Left colon (tissue), 2 donors: ENCODE measurements around the gene TTR. TPM values are rescaled to one million over a fixed set of nuclear protein-coding genes. Genes with fewer than 3 reads are reported as not detected.

Source experiments
- ATAC-seq: fragments of 200-7000 bp; cut with Tn5 transposase; one replicate; pipeline ENCODE4 v1.9.1; 2020; ENCODE audit warnings: mild to moderate bottlenecking, moderate library complexity
- DNase-seq, 2 donors: peaks; one replicate each; pipeline ENCODE4 v3.0.0-alpha.2; 2020
- intact Hi-C, 2 donors: fragments of 100-400 bp; cut with DNase I in 1 of 2; cut with micrococcal nuclease in 1 of 2; formaldehyde crosslinking; loops; one replicate each; pipeline versions ENCODE4 v1.11.2 to v1.14.0; 2022; cut with DNase I, micrococcal nuclease
- total RNA-seq, 2 donors: library from RNA; stranded (reverse); fragmentation: NEBNext Ultra II Directional; extraction: Animal tissue kit (Norgen Biotek cat#: 25700); gene quantifications; one replicate each; pipeline ENCODE4 v1.2.1, GENCODE V29; 2021
- donor health status: DM: no; HTN: no; CAD: no.
- donor health status: DM: yes; HTN: yes; CAD: no.

Gene TTR
- total RNA-seq, 2 donors from 2014 or later = 1.2 to 1.9 TPM

DNA sequence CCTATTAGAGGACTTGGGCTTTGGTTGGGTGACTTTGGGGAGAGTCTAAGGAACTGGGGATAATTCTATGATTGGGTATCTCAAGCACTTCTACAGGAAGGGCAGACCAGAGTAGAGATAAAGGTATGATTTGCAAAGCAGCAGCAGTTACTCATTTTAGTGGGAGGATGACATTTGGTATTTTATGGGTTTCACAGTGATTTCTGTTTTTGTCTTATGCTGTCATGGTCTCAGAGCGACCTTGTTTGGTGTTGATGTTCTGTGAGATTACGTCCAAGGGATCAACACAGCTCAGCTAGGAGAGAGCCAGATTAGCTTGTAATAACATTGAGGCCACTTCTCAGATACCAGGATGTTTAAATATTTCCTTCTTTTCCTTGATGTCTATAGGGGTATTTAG is 18.2 kb downstream of the TTR start:
- no peak for ATAC-seq
- intact Hi-C loops = no loop called here

DNA sequence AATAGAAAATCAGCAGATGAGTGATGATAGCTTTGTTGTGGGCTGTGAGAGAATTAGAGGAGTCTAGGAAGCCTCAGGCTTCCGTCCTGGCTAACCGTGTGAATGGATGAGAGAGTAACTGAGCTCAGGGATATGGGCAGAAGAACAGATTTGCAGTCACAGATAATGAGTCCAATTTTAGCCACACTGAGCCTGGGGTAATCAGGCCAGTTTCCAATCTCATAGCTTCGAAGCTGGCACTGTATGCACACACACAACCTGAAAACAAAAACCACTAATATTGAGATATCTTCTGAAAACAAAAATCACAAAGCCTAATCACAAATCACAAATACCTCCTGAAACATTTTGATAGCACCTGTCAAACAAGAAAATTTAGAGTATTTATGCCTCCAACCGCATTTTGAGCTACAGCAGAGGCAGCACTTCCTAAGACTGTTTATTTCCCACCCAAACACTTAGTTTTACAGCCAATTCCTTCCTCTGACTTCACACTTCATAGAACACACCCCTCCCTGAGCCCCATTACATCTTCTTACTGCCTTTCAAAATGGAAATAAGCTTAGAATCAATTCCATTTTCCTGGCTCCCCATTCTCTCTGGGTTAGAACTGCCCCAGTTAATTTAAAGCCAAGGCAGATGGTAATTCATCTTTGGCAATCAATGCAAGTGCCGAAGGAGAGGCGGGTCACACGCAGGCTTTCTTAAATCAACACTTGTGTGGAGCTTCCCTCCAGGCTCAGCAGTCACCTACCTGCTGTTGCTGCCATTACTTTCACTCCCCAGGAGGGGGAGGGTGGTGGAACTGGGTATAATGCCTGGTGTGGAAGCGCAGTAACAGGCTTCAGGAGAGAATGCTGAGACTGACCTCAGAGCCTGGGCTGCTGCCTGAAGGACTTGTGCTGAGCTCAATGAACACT is 18.9 kb downstream of the TTR start:
- DNase-seq (peak; percentile 32 to 38), ATAC-seq (peak; percentile 98)
- intact Hi-C loops = no loop called here

More for the DNA sequence above, 18.2 kb downstream of the TTR start:
- no peak for DNase-seq

DNA sequence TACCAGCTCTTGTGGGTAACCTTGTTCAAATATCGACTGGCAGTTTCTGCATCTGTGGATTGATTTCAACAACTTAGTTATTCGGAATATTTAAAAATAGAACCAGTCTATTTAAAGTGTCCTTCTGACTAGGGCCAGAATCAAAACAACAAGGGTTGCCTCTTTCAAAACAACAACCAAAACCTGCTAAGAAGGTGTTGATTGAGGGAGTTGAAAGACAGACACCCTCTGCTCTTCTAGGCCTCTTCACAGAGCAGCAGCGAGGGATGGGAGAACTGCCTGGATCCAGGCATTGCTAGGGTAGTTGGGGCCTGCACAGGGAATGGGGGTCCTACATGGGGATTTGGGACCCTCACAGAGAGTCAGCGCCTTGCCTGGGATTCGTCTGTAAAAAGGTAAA is 19.8 kb downstream of the TTR start:
- intact Hi-C loops = no loop called here
- ATAC-seq (no peak), DNase-seq (no peak)

DNA sequence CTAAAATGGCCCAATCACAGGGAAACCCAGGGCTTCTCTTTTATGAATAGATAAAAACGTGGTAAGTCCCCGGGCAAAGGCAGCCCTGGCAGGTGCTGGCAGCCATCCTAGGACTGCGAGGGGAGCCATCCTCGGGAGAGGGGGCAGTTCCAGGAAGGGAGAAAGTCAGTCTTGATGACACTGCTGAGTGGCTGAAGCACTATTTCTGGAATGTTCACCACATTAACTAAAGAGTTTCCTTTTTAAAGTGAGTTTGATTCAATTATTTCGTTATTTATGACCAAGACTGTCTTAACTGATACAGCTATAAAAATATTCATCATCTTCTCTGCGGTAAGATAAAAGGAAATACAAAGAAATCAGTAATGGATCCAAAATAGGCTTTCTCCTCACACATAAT is 20.4 kb downstream of the TTR start:
- DNase-seq = no peak
- intact Hi-C loops = no loop called here
- ATAC-seq = no peak

DNA sequence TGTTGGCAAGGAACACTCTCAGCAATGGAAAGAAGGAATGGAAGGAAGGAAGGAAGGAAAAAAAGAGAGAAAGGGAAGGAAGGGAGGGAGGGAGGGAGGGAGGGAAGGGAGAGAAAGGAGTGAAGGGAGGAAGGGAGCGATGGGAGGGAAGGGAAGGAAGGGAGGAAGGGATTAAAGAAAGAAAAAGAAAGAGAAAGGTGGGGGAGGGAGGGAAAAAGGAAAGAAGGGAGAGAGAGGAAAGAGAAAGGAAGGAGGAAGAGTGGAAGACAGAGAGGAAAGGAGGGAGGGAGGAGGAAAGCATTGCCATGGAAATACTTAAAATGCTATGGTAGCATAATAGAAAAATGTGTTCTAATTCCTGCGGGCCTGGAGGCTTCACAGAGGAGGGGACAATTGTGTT is 22.4 kb downstream of the TTR start:
- no peak for ATAC-seq
- intact Hi-C loops = no loop called here
- no peak for DNase-seq

DNA sequence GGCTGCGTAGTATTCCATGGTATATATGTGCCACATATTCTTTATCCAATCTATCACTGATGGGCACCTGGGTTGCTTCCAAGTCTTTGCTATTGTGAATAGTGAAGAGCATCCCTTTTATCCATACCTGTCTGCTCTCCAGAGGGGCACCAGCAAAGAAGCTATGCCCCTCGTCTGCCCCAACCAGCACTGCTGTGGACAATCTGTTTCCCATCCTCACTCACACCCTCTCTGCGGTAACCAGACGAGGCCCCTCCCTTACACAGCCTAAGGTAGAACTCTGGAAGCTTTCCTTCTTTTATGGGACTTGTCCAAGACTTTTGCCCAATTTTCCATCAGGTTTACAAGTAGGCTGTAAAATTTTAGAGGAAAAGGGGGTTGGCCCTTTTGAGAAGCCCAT is 24.9 kb downstream of the TTR start:
- intact Hi-C loops = no loop called here
- ATAC-seq (no peak), DNase-seq (no peak)

DNA sequence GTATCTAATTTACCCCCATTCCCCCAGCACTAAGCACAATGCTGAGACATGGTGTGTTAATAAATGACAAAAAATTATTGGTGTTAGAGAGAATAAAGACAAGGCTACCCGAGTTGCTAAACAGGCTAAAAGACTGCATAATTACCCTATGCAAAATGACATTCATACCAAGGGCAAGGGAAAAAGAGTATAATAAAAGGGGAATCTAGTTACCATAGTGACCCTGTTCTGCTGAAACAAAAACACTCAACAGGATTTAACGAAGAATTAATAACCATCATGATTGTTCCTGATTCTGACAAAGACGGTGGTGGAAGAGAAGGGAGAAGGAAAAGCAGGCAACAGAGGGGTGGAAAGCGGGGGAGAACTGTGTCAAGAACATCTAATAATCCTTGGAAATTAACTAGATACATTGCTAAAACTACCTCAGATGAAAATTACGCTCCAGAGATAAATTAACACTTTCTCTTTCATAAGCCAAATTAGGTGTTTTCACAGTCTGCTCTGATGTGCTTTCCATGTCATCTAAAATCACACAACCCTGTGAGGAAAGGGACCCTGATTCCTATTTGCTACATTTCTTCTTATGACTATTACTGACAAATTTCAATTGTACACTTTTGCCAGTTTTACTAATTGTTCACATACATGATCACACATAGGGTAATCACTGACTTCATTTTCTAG is 25.5 kb downstream of the TTR start:
- no peak for DNase-seq
- ATAC-seq = no peak
- intact Hi-C loops = no loop called here

DNA sequence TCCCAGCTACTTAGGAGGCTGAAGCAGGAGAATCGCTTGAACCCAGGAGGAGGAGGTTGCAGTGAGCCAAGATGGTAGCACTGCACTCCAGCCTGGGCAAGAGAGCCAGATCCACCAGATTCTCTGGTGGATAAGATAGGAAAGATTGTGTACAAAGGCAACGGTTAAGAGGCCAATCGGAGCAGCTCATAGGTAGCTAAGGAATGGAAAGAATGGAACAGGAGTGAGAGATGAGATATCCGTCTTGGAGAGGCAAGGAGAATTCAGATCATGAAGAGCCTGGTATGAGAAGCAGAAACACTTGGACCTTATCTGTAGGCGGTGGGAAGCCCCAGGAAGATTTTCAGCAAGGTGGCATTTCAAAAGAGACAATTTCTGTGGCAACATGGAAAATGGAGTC is 27.1 kb downstream of the TTR start:
- intact Hi-C loops = no loop called here
- ATAC-seq = no peak
- DNase-seq = no peak

DNA sequence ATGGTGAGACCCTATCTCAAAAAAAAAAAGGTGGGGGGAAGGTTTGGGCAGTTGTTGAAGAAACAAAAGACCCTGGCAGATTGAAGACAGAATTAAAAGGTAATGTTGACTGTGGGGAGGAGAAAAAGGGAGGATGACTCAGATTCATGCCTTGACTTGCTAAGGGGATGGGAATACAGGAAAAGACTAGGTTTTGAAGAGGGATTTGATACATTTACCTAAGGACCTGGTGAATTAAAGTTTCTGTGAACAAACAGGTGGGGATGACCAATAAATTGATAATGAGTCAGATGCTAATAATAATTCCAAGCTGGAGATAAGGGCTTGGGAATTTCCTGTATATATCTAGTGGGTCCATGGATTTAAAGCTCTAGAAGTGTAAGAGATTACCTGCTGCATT is 27.6 kb downstream of the TTR start:
- no peak for DNase-seq
- intact Hi-C loops = no loop called here
- ATAC-seq = no peak

DNA sequence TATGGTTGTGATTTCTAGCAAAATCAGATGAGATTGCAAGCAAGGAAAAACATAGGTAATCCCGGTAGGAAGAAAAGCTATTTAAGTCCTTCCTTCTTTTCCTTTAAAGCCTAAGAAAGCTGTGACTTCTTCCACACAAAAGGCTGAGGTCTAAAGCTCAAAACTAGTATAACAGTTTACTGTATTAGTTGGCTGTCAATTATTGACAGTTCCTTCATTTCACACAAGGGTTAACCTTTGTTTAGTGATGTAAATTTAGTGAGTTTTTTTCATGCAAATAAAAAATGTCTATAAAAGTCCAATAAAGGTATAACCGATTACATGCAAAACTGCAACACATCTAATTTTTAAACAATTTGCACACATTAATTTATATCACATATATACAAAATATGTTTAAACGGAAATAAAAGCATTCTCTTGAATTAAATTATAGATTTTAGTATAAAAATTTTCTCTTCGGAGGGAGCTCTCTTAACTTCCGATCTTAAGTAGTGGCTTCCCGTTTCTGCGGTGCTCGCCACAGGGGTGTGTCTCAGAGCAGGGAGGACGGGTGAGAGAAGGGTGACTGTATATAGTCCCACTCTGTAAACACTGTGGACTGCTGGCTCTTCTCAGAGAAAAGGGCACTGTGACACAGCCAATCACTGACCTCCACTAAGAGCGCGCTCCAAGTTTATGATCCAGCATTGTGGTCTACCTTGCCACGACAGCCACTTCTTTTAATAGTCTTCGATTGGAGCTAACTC is 33.4 kb downstream of the TTR start:
- peak; percentile 97 for ATAC-seq
- intact Hi-C loops = no loop called here
- DNase-seq = peak; percentile 38 to 41

DNA sequence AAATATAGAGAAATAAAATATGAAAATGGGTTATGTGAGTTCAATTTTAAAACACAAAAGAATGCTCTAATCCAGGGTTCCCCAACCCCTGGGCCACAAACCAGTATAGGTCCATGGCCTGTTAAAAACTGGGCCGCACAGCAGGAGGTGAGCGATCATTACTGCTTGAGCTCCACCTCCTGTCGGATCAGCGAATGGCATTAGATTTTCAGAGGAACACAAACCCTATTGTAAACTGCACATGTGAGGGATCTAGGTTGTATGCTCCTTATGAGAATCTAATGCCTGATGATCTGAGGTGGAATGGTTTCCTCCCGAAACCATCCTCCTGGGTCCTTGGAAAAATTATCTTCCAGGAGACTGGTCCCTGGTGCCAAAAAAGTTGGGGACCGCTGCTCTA is 34.7 kb downstream of the TTR start:
- intact Hi-C loops = no loop called here
- no peak for ATAC-seq
- no peak for DNase-seq

DNA sequence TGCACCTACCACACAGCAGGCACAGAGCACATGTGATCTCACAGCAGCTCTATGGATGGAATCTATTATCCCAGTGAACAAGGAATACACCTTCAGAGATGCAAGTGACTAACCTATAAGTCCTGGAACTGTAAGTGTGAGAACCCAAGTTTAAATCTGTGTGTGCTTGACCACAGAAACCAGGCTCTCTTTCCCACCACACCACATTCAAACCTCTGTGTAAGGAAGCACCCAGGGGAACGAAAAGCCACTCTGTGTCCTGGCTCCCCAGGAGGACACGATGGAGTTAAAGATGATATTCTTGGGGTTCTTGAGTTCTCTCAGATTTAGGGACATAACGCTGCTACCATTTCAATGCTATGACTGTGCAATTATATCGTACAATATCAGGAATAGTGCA is 38.9 kb downstream of the TTR start:
- no peak for ATAC-seq
- intact Hi-C loops = no loop called here
- DNase-seq = no peak

DNA sequence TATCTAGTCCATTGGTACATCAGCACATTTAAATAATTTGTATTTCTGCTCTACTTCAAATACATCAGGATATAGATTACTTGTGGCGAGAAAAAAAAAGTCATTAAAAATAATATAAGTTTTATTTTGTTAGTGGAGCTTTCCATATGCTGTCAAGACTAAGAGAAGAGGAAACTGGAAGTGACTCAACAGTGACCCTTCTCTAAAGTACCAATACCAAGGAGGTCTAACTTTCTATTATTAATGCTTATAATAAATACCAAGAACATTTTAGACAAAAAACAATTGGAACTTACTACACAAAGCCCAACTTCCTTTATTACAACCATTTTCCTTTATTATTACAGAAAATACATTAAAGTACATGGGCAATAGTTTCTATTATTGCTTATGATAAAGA is 39.8 kb downstream of the TTR start:
- ATAC-seq (no peak), DNase-seq (no peak)
- intact Hi-C loops = no loop called here

DNA sequence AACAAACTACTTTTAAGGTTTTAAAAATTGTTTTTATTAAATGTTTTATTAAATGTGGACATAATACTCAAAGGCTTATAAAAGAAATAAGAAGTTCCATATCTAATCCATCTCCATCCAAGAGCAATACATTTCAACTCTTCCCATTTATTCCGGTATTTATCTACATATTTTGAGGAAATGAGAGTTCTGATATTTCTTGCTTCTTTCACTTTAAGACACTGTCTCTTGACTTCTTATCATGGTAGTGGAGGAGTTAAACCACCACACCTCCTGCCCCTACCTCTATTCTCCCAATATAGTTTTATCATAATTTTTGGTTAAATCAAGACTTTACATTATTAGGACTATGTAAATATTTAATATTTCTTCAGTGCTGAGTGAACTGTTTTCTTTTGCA is 40.7 kb downstream of the TTR start:
- no peak for ATAC-seq
- intact Hi-C loops = no loop called here
- no peak for DNase-seq

DNA sequence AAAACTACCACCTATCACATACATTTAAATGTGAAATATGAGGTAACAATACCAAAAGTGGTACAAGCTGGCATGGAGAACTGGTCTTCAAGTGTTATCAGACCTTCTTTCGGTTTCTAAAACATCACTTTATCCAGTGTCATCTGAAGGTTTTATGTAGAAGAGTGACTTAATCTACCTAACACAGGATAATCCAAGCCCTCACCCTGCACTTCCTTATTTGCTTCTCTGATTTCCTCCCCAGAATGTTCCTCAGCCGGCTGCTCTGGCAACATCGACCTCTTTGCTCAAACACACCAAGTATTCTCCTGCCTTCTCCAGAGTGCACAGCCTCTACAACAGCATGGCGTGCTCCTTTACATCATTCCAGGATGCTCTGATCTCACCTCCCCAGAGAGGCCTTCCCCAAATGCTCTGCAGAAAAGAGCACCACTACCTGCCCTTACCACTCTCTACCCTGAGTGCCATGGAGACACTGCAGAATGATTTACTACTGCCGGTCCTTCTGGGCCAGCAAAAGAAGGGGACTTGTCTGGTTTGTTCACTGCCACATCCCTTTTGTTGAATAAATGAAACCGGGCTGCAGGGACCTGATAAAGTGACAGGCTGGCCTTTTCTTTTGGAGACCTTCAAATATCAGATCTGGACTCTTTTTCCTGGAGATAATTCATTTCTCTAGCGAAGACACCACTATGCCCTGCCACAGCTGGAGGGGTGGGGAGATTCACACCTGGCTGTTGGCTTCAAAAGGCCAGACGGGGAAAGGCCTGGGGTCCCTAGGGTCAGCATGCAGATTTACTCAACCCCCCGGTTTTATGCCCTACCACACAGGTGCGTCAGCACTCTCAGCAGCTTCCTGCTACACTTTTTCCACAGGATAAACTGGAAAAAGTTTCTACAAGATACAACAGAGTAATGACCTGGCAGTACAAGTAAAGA is 42.0 kb downstream of the TTR start:
- ATAC-seq = no peak
- DNase-seq = no peak
- intact Hi-C loops = no loop called here

DNA sequence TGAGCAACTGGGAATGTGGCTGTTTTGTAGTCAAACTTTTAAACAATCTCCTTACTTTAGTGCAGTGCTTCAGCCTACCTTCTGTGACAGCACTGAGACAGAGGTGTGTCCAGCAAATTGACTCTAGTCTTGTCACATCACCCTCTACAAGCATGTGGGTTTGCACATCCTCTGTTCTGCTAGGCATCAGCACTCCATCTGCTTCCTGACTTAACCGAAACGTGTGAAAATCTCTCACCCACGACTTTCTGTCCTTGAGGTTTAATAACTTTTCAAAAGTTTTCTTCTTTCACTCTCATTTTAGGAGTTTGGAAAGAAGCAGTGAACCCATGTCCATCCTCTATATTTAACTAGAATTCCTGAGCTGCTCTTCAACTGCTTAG is 42.6 kb downstream of the TTR start:
- DNase-seq = no peak
- intact Hi-C loops = no loop called here
- ATAC-seq = no peak

DNA sequence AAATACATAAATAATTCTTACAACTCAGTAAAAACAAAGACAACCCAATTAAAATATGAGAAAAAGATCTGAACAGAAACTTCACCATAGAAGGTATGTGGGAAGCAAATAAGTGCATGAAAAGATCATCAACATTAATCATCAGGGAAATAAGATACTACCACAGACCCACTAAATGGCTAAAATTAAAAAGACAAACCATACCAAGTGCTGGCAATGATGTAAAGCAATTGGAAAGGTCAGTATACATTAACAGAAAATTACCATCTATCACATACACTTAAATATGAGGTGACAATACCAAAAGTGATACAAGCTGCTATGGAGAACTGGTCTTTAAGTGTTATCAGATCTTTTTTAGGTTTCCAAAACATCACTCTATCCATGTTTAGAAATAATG is 44.7 kb downstream of the TTR start:
- DNase-seq (no peak), ATAC-seq (no peak)
- intact Hi-C loops = no loop called here

DNA sequence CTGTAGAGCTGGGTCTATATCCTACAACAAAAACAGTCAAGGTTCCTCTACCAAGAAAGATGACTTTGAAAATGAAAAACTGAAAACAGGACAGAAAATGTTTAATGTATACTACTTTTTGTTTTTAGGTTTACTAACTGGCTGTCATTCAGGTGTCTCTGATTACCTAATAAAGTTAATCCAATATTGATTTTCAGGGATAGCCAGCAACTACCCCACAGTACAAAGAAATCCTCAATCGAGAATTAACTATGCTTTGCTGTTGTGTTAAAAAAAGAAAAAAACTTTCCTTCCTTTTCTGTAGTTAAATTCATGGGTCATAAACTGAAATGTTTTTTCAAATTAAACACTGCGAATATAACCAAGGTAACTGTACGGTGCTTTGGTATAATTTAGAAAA is 45.8 kb downstream of the TTR start:
- DNase-seq (no peak), ATAC-seq (no peak)
- intact Hi-C loops = no loop called here

DNA sequence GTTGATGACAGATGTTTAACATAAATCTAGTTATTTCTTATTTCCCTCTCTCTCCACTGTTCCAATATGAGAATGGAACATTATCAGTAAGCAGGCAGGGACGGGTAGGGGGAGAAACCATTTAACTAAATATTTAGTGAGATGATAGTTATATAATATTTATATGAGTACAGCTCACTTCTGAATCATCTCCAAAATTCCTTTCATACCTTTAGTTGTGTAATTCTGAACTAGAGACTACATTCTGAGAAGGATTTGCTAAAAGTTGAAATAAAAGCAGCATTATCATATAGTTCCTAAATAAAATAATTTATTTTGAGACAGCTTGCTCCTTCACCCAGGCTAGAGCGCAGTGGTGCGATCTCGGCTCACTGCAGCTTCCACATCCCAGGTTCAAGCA is 51.3 kb downstream of the TTR start:
- no peak for ATAC-seq
- no peak for DNase-seq

More for the DNA sequence above, 51.3 kb downstream of the TTR start:
- intact Hi-C loops = no loop called here
